Lower lobe of right lung (tissue), 2 donors: ENCODE measurements around the gene DGKI. TPM values are rescaled to one million over a fixed set of nuclear protein-coding genes. Genes with fewer than 3 reads are reported as not detected.

Experiments used
- ATAC-seq, 2 donors: fragments of 200-7000 bp; cut with Tn5 transposase; one replicate each; pipeline ENCODE4 v1.9.1; 2020 to 2022; ENCODE audit warnings: mild to moderate bottlenecking in 2 of 2, moderate library complexity in 2 of 2
- DNase-seq: peaks from one replicate; pipeline ENCODE4 v3.0.0-alpha.2; 2020
- H3K27ac ChIP-seq: fragments of 200-600 bp; one replicate; pipeline ENCODE4 v1.8.0; 2022
- H3K27me3 ChIP-seq: fragments of 200-600 bp; one replicate; pipeline ENCODE4 v1.8.0; 2022; ENCODE audit warnings: low read depth
- H3K36me3 ChIP-seq: fragments of 200-600 bp; one replicate; pipeline ENCODE4 v1.8.0; 2022; ENCODE audit warnings: mild to moderate bottlenecking
- H3K4me1 ChIP-seq: fragments of 200-600 bp; one replicate; pipeline ENCODE4 v1.8.0; 2022
- H3K4me3 ChIP-seq: fragments of 200-600 bp; one replicate; pipeline ENCODE4 v1.8.0; 2022; ENCODE audit warnings: mild to moderate bottlenecking
- H3K9me3 ChIP-seq: fragments of 200-600 bp; one replicate; pipeline ENCODE4 v1.8.0; 2022
- intact Hi-C: fragments of 100-400 bp; cut with DNase I; formaldehyde crosslinking; loops from one replicate; pipeline ENCODE4 v1.11.0; 2022
- total RNA-seq: library from RNA; stranded (reverse); fragmentation: NEBNext Ultra II Directional; extraction: Animal tissue kit (Norgen Biotek cat#: 25700); gene quantifications from one replicate; pipeline ENCODE4 v1.2.1, GENCODE V29; 2021
- TF ChIP-seq, protein P1 (sequence below): fragments of 200-600 bp; IDR thresholded peaks from one replicate; pipeline ENCODE4 v1.8.0; 2022; ENCODE audit warnings: antibody characterized with exemption, mild to moderate bottlenecking
- donor health status: DM: no; HTN: yes; CAD: no; lungs with severe emphysema.

DGKI gene
- total RNA-seq, 1 donor from 2014 or later: 0.09 TPM

- Histone ChIP-seq H3K4me3 (no peak overlapping the region), H3K36me3 (no peaks in the 10 kb centered on the region), H3K9me3 (no peaks in the 10 kb centered on the region), H3K4me1 (no peaks in the 10 kb centered on the region), H3K27me3 (no peaks in the 10 kb centered on the region), H3K27ac (no peak overlapping the region)
- ATAC-seq: no peak
- TF ChIP-seq, protein P1, sequence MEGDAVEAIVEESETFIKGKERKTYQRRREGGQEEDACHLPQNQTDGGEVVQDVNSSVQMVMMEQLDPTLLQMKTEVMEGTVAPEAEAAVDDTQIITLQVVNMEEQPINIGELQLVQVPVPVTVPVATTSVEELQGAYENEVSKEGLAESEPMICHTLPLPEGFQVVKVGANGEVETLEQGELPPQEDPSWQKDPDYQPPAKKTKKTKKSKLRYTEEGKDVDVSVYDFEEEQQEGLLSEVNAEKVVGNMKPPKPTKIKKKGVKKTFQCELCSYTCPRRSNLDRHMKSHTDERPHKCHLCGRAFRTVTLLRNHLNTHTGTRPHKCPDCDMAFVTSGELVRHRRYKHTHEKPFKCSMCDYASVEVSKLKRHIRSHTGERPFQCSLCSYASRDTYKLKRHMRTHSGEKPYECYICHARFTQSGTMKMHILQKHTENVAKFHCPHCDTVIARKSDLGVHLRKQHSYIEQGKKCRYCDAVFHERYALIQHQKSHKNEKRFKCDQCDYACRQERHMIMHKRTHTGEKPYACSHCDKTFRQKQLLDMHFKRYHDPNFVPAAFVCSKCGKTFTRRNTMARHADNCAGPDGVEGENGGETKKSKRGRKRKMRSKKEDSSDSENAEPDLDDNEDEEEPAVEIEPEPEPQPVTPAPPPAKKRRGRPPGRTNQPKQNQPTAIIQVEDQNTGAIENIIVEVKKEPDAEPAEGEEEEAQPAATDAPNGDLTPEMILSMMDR: no peak
- DNase-seq: no peak
- intact Hi-C loops: no loop called here
Measured at GRCh38 chr7:137762334-137762733, 84.4 kb downstream of the DGKI start.

DNA sequence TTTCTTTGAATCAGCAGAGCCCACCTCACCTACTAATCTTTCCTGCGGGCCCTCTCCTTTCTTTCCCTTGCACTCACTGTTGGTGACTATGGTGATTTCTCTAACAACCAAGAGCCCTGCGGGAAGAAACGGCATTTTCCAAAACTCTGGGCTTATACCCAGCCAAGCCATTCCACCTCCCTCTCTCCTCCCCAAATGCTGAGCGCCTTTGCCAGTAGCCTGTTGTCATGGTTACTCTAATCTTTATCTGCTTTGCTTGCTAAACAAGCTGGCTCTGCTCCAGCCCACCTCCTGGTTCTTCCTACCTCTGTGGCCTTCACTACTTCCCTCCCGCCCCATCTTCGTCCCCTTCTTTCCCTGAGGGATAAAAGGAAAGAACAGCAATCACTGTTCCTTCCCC is 86.7 kb downstream of the DGKI start:
- Histone ChIP-seq H3K27me3 (no peaks in the 10 kb centered on the region), H3K4me3 (no peak overlapping the region), H3K9me3 (no peaks in the 10 kb centered on the region), H3K27ac (no peak overlapping the region), H3K36me3 (no peaks in the 10 kb centered on the region), H3K4me1 (no peaks in the 10 kb centered on the region)
- no peak for ATAC-seq
- DNase-seq: no peak
- TF ChIP-seq, protein P1: no peak
- intact Hi-C loops: no loop called here

DNA sequence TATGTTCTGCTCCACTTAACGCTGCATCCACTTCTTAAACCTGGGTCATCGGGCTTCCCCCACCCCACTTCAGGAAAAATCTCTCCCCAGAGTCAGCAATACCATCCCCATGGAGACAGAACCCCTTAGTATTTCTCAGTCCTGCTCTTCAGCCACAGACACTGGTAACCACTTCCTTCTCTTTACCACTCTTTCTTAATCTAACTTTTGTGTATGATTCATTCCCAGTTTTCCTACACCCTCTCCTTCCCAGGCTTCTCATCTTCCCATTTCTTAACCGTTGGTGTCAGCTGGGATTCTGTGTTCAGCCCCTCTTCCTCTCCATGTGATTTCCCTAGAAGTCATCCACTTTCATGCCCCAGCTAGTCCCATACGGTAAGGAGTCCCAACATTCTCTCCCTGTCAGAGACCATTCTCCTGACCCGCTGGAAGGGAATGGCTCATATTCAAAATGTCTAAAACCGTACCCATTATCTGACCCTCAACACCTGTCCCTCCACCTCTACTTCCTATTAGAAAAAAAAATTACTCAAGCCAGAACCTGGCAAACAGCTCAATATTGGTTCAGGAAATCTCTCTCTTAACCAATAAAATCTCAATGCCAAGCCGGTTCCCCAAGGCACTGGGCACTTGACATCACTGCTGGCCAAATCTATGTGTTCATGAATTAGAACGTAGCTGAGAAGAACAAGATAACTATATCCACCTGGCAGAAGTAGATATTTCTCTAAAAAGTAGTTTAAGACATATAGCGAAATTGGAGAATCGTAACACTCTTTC is 89.4 kb downstream of the DGKI start:
- H3K27ac ChIP-seq: no peak overlapping the region
- intact Hi-C loops: no loop called here
- no peaks in the 10 kb centered on the region for H3K36me3 ChIP-seq
- no peak overlapping the region for H3K4me3 ChIP-seq
- ATAC-seq: no peak
- H3K9me3 ChIP-seq: no peaks in the 10 kb centered on the region
- H3K4me1 ChIP-seq: no peaks in the 10 kb centered on the region
- H3K27me3 ChIP-seq: no peaks in the 10 kb centered on the region
- TF ChIP-seq, protein P1: no peak
- no peak for DNase-seq

DNA sequence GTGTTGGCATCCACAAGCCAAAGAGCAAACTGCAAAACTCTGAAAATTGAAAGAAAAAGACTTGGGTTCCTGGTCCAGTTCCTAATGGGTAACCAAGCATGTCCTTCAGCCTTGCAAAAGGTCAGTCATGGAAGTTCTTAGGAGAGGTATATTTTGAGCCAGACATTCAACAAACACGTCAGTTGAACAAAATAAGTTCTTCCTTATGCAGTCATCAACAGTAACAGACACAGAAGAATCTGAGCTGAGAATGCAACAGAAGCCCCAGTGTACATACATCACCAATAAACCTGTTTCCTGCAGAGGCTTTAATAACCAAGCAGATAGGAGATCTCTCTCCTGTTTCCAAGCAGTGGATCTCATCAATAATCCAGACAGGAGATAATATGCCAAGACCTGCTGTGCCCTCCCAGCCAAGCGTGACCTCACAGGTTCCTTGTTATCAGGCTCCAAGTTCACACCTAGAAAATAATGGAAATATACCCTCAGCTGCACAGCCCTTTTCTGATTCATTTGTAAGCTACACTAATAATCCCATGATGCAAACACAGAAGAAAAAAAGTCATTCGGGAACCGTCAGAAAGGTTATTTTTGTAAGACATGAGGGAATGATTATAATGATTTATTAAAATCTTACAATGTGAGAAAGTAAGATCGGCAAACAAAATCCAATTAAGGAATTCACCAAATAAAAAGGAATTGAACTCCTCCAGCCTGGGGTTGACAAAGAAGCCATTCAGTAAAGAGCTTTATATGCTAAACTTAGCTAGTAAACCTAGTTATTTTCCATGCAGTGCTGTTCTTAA is 90.7 kb downstream of the DGKI start:
- ATAC-seq (no peak), DNase-seq (no peak)
- Histone ChIP-seq H3K4me3 (no peak overlapping the region), H3K9me3 (no peaks in the 10 kb centered on the region), H3K4me1 (no peaks in the 10 kb centered on the region), H3K27ac (no peak overlapping the region), H3K36me3 (no peaks in the 10 kb centered on the region), H3K27me3 (no peaks in the 10 kb centered on the region)
- intact Hi-C loops: no loop called here
- TF ChIP-seq, protein P1: no peak

DNA sequence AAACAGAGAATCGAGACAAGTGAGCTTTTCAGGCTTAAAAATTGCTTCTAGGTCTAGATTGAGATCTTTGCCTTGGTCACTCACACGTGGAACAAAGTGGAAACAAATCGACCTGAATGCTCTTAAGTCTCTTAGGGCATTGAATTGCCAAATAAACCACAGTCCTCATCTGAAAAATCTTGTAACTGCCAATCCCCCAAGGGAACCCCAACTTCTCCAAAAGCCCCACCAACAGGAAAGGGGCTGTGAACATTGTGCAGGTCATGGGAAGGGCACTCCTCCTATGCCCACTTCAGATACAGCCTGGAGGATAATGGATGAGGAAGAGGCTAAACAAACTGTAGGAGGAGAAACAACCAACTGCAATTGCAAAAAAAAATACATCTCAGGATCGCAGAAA is 91.3 kb downstream of the DGKI start:
- H3K36me3 ChIP-seq: no peaks in the 10 kb centered on the region
- H3K9me3 ChIP-seq: no peaks in the 10 kb centered on the region
- intact Hi-C loops: no loop called here
- ATAC-seq: no peak
- DNase-seq: no peak
- no peaks in the 10 kb centered on the region for H3K27me3 ChIP-seq
- TF ChIP-seq, protein P1: no peak
- no peak overlapping the region for H3K4me3 ChIP-seq
- no peaks in the 10 kb centered on the region for H3K4me1 ChIP-seq
- H3K27ac ChIP-seq: no peak overlapping the region
